MV-4-11 (cell line): ENCODE measurements around the gene PLEKHS1.

ENCODE experiments used
- DNase-seq: peaks from one replicate; lab custom pipeline; 2025; lab: John Stamatoyannopoulos, UW

The PLEKHS1 gene

DNA sequence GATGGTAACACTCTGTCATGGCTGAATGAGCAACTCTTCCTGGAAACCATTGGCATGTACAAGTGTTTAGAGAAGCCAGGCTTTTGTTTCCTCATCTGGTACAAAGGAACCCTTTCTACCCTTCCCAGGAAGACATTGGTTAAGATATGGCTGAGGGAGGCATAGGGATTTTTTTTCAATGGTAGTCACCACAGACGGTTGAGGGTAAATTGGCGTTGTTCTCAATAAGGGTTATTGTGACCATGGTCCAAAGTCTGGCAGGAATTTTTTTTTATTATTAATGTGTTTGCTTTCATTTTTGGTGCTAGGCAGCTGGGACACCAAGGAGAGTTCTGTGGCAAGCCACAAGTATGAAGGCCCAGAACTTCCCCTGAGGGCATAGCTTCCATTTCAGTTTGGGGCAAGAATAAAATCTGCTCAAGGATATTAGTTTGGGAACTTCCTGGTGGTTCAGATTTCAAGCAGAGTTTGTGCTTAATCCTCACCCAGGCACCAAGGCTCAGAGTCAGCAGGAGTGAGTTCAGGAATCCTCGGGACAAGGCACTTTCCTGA lies at the start of gene PLEKHS1:
PLEKHS1 (plus strand) TSS at position 502 of the 552 bp plus-strand sequence. CDS start 3,596 bp downstream, outside the sequence.
- no peak for DNase-seq

DNA sequence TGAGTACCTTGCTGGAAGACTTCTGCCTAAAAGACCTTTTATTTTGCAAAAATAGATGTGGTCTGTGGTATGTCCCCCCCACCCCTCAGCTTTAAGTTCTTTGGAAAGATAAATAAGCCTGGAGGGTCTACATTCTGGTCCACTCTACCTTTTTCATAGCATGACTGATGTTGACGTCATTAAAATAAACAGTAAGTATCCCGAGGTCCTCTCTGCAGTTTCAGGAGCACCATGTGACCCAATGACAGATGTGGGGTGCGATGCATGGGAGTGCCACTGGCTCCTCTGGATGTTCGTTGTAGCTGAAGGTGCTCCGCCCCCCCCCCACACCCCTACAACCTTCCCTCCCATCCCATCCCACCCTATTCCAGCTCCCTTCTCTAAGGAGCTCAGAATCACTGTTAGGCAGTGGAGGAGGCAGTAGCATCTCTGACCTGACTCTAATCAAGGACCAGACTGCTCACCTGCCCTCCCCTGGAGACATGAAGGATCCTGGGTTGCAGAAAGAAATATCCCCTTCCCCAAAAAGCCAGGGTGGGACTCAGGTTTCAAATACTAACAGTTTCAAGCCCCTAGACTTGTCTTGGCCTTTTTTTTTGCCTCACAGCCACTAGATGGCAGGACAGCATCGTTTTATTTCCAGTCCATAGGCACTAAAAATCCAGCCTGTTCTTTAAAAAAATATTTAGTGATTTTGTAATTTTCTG lies 46.7 kb upstream of the PLEKHS1 start:
- peak; percentile 28 for DNase-seq

DNA sequence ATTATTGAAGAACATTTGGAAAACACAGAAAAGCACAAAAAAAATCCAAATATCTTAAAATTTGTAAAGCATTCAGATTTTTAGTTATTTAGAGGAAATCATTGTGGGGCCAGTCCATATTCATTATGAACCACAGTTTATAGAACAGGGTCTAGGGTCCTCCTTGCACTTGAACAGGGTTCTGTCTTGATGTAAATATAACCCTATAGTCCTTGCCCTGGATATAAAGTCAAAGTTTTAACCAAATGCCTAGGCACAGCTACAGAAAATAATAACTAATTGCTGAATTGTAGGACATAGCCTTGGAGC lies 46.2 kb upstream of the PLEKHS1 start:
- no peak for DNase-seq

DNA sequence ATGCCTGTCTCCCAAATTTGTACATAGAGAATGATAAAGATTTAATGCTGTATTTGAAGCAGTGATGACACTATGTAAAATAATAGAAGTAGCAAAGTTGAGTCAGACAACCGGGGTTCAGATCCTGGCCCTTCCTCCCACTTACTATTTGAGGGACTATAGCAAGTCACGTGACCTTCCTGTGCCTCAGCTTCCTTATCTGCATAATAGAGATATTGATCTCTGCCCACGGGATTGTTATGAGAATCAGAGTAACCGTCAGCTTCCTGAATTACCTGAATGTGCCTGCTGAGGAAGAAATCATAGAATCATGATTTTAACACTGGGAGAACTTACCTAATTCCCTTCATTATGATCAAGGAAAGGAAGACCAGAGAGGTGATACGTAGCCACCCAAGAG lies 44.9 kb upstream of the PLEKHS1 start:
- DNase-seq, result no peak

DNA sequence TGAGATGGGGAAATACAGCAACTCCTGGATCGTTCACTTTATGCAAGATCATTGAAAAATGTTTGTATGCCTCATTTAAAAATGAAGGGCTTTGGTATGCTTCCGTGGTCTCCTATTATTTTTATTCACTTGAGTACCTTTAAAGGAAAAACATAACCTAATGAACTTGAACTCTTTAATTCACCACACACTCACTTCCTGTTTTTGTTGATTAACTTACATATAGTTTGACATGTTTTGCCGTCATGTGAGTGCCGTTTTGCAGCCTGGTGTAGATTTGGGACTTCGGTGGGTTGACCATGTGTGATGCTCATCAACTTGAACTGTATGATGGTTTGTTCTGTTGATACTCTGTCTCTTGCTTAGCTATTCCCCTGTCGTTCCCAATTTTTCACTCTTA lies 42.8 kb upstream of the PLEKHS1 start:
- no peak for DNase-seq

DNA sequence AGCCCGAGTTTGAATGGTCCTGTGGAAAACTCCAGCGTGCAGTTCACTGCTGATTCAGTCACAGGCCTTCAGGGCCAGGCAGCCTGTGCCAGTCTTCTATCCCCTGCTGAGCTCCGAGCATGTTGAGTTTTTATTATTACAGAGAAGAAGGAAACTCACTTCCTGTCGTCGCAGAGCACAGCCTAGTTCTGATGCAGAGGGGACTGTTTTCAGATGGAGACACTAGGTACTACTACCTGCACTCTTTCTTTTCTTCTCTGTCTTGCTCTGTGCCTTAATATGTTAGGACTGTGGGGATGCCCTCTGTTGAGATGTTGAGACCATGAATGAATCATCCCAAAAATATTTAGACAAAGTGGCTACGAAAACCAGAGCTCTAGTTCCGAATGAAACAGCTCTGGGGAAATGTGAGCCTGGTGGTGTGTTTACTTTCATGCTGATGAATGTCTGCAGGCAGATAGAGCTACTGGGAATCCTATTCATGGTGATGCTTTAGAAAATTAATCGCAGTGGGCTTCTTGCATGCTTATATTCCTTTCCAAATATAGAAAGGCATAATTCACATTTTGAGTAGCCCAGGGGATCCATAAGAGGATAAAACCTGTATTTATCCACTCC lies 42.2 kb upstream of the PLEKHS1 start:
- DNase-seq, result no peak

DNA sequence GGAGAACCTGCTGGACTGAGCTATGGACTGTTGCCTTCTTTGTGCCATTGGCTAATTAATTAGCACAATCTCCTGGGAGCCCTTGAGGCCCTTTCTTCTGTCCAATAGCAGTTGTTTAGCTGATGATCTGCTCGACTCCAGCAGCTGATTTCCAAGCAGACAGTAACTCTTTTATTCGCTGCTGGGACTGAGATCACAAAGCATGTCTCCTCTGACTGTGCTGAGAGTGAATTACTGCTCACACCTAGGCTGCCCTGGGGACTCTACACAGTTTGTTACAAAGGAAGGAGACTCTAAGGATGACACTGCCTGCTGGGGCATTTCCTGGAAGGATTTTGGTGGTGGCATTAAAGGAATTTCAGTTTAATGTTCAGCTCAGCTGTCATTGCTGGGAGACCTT lies 40.3 kb upstream of the PLEKHS1 start:
- no peak for DNase-seq

DNA sequence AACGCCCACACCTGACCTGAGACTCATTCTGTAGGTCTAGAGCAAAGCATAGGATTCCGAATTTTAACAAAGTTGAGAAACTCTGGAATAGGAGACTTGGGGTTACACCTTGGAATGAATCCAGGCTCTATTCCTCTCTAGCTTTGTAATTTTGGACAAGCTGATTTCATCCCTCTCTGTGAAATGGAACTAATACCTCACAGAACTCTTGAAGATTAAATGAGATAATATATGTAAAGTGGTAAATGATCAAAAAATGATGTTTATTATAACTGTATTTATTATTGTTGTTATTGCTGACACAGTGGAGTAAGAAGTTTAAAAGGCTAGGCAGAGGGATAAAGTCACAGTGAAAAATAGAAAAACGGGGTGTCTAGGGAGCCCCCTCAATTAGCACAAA lies 39.5 kb upstream of the PLEKHS1 start:
- no peak for DNase-seq

DNA sequence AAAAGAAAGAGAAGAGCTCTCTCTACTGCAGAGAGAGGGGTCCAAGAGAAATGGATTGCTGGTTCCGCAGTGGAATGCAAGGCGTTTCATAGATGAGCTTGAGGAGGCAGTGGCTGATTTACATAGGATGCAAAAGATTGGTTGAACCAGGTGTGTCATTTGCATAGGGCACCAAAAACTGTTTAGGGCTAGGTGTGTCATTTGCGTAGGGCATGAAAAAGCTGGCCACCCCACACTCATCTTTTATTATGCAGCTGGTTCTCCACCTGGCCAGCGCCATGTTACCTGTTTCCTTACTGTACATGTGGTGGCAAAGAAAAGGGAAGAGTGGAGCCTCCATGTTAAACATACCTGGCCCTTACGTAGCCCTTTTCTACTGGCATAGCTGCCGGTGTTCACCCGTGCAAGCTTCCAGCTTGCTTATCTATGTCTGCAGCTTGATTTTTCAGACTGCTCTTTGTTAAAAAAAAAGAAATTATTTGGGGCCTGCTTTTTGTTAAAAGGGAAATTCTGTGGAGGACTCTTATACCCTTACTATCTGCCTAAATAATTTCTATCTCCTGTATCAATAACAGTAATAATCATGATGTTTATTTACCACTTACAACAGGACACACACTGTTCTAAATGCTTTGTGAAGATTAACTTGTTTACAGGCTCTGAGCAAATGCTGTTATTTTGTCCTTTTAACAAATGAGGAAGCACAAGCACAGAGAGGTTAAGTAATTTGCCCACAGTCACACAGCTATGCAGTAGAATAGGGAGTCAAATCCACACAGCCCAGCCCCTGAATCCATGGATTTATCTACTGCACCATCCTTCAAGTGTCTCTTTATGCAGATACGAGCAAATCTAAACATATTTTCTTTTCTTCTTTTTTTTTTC lies 38.5 kb upstream of the PLEKHS1 start:
- no peak for DNase-seq

DNA sequence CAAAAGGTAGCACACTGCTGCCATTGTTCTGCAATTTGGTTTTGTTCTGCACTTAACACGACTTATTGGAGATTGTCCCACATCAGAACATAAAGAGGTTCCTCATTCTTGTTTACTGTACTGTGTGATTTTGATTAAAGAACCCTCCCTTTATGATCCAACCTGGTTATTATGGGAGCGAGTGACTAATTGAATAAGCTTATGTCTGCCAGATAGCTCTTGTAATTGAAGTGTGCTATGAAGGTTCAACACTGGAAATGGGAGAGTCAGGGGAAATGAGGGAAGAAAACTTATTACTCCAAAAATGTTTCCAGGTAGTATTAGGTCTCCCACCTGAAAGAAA lies 37.9 kb upstream of the PLEKHS1 start:
- DNase-seq, result no peak

DNA sequence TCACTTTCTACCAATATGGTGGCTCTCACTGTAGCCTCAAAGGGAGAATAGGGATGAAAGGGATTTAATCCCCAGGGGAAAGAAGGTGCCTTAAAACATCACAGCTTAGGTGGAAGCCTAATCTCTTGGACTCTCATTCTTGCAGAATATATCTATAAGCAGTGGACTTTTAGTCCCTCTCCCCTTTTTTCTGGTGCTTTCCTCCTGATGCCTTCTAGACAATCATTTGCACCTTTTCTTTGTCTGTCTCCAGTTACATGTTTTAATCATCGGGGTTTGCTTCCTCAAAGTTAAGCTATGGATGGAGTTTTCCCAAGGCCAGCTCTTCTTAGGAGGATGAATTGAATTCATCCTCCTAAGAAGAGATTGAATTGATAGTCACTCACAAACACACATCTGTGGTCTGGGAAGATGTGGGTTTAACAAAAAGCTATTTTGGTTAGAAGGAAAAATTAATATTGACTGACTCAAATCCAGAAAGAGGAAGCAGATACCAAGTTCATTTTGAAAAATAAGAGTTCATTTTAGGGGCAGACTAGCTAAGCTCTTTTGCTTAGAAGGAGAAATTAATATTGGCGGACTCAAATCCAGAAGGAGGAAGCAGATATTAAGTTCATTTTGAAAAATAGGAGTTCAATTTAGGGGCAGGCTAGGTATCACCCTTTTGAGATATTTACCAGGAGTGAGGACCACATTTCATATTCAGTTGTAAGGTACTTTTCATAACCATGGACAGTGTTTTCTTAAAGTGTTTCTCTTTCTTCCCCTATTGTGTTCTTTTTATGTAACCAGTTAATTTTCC lies 35.2 kb upstream of the PLEKHS1 start:
- DNase-seq, result peak; percentile 76

DNA sequence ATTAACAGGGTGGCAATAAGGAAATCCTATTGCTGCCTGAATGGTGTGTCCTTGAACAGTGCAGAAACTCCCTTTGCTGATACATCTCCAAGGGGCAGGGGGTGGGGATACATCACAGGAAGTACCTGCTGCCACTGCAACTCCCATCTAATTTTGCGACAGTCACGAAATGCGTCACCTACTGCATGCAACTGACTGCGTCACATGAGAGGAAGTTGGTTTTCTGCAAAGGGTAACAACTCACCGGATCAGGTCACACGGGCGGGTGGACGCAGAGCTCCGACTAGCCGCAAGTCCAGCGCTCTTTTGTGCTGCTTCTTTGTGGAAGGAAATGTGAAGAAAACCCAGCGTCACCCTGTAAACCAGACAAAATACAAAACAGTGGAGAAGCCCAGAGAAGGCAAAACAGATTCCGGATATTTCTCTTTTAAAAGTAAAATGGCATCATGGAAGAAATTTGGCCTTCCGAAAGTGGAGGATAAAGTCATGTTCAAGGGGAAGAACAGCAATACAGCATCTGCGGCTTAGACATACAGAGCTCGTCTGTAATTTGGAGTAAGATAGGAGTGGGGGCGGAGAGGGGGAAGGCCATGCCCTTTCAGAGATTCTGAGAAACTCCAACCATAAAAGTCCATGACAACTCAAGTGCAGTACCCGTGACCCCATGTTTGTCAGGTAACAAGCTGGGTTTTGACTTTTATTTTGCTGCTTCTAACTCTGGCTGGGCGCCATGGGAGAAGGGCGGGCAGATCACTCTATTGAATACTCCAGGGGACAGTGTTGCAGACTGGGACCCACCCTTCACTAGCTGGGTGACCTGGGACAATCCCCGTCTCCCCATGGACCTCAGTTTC lies 32.3 kb upstream of the PLEKHS1 start:
- no peak for DNase-seq

DNA sequence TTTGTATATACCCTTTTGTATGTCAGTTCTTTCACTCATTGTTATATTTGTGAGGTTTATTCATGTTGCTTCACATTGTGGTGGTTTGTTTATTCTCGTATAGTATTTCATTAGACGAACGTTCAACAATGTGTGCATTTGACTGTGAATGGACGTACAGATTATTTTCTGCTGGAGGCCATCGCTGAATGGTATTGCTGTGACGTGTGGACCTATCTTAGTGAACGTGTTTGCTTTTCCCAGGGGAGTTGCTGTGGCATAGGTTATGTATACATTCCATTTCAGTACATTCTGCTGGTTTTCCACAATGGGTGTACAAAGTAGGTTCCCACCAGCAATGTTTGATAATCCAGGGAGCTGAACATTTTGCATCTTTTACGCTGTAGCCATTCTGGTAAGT lies 31.1 kb upstream of the PLEKHS1 start:
- DNase-seq, result no peak

DNA sequence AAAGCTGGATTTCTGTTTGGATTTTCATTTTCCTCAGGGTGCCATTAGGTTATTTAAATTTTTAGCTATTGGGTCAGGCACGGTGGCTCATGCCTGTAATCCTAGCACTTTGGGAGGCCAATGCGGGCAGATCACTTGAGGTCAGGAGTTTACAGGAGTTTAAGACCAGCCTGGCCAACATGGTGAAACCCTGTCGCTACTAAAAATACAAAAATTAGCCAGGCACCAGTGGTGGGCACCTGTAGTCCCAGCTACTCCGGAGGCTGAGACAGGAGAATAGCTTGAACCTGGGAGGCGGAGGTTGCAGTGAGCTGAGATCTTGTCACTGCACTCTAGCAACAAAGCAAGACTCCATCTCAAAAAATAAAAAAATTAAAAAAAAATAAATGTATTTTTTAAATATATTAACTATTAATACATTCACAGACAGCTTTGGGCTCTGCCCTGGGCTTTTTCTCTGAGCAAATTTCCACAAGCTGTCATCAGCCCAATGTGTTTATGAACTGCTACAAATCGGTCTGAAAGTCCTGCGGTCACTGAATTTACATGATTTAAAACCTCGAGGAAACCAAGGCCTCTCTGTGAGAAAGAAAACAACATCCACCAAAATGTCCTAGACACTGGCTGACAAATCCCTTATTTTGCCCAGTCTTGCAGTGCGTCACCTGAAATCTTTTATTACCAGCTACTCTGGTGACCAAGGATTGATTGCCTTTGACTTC lies 19.2 kb upstream of the PLEKHS1 start:
- no peak for DNase-seq

DNA sequence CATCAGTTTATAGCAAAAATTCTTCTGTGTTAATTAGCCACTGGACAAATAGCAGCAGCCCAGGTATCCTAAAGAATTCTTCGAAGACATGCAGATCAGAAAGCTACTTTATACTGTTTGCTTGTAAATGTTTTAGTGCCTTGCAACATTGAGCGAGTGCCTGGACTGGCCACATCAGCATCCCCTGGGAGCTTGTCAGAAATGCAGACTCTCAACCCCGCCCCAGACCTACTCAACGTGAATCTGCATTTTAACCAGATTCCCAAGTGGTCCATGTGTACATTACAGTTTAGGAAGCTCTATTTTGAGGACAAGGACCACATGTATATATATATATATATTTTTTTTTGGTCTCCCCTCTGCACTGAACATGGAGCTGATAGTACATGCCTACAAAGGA lies 18.5 kb upstream of the PLEKHS1 start:
- DNase-seq, result no peak

DNA sequence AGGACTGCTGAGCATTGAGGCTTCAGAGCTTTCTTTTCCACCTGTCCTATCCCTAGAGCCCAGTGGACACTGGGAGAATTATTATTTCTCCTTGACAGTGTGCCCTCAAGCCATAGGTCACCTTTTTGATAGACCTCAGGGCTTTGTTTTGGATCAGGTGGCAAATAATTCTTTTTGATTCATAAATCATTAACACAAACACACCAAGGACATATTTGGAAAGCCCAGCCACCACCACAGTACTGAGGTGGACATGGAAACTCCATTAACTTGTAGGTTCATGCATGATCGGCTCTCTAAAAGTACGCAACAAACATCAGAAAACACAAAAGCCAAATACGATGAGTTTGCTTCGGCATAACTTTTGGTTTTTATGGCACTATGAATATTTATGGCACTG lies 17.8 kb upstream of the PLEKHS1 start:
- DNase-seq, result no peak

DNA sequence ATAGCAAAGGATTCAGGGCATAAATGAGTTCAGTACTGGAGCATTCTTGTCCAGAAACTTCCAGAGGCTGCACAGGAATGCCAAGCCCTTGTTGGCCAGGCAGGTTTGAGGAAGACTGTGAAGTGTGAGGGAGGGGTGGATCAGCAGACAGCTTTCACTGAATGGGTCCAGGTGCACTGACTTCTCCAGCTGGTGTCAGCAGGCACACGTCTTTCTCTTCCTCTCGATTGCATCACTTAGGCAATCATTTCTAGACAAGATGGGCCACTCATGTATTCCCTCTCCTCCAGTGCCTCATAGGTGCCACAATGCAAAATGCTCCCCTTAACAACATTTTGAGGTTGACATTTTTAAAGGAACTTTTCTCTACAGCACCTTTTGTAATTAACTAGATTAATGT lies 15.6 kb upstream of the PLEKHS1 start:
- DNase-seq, result no peak

DNA sequence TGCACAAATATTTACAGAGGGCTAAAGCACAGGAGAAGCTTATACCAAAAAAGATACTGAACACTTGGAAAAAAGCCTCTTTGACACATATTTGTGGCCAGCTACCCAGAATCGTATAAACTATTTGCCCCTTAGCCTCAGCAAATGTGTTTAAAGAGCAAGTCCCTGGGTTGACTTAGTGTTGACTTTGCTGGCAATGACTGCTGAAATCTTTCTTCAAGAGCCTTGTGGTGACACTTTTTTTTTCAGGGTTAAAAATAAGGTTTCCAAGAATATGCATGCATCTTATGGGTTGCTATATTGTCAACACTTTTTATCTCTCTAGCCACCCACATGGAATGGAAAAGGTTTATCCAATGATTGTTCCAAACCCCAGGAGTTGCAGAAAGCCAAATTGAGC lies 14.9 kb upstream of the PLEKHS1 start:
- DNase-seq, result no peak

DNA sequence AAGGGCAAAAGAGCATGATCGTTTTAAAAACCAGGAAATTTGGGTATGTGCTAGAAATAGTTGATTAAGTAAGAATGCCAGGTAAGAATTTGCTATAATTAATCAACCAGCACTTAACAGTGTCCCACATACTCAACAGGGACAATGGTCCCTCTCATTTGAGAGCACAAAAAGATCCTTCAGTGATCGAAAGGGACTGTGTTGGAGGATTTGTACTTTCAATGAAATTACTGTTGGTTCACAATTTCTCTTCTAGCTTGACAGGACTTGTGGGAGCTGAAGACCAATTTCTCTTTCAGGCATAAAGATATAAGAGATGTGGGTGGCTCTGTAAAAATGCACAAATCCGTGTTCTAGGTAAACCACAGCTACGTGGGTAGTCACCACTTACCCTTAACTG lies 12.5 kb upstream of the PLEKHS1 start:
- no peak for DNase-seq

DNA sequence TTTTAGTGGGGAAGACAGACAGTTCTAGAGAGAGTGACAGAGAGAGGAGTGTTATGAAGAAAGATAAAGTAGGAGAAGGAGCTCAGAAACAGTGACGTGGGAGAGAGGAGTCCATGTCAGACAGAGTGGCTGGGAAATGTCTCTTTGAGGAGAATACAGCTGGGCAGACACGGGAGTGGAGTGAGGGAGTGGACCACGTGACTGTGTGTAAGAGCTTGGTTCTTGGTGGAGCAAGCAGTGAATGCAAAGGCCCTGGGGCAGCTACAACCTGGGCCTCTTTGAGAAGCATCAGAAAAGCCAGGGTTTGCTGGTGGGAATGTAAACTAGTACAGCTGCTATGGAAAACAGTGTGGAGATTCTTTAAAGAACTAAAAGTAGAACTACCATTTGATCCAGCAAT lies 11.9 kb upstream of the PLEKHS1 start:
- no peak for DNase-seq

DNA sequence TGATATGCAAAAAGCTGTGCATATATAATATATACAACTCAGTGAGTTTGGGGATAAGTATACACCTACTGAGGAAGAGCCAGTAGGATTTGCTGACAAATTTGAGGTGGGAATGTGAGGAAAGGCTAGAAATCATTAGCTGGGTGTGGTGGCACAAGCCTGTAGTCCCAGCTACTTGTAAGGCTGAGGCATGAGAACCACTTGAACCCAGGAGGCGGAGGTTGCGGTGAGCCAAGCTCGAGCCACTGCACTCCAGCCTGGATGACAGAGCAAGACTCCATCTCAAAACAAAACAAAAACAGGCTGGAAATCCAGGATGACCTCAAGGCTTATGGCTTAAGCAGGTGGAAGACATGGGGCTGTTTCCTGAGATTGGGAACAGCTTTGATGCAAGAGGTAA lies 10.6 kb upstream of the PLEKHS1 start:
- DNase-seq, result no peak
